Thoracic aorta (tissue), 2 donors: ENCODE data around the gene GTF2H2. TPM values are rescaled to one million over a fixed set of nuclear protein-coding genes. Genes with fewer than 3 reads are reported as not detected.
A peak's percentile ranks its signal among the peaks of the same experiment; 100 is the strongest.
"Not testable (repeated sequence)": the region's sequence is repeated elsewhere in the genome, so short reads cannot be mapped to it uniquely, and the experiment has no call there.

Source experiments
- ATAC-seq: fragments of 150-250 bp; one replicate; pipeline ENCODE4 v1.8.0; 2017; ENCODE audit warnings: low read depth; ENCODE audit not compliant: insufficient number of reproducible peaks, low FRiP score
- DNase-seq: peaks from one replicate; pipeline ENCODE4 v3.0.0-alpha.2; 2020; ENCODE audit warnings: low spot score
- H3K27ac ChIP-seq, 2 donors: fragments of 200-600 bp; sonication (generic); 1 replicate in 1 of 2; 2 replicates in 1 of 2; pipeline ENCODE4 v1.5.1; 2016; ENCODE audit warnings: mild to moderate bottlenecking in 2 of 2, moderate library complexity in 2 of 2
- H3K27me3 ChIP-seq: fragments of 200-600 bp; sonication (generic); replicated peaks from 2 replicates; pipeline ENCODE4 v1.6.0; 2016; ENCODE audit warnings: mild to moderate bottlenecking; ENCODE audit not compliant: insufficient read depth
- H3K36me3 ChIP-seq: fragments of 200-600 bp; sonication (generic); one replicate; pipeline ENCODE4 v1.5.1; 2016
- H3K4me1 ChIP-seq, 2 donors: fragments of 200-600 bp; sonication (generic); 1 replicate in 1 of 2; 2 replicates in 1 of 2; pipeline versions ENCODE4 v1.5.1 to v1.6.0; 2016; ENCODE audit warnings: low read depth in 2 of 2, mild to moderate bottlenecking in 1 of 2; ENCODE audit not compliant: control insufficient read depth in 1 of 2
- H3K4me3 ChIP-seq: fragments of 200-600 bp; sonication (generic); 2 replicates; pipeline ENCODE4 v1.5.1; 2016; ENCODE audit warnings: mild to moderate bottlenecking
- H3K9me3 ChIP-seq: fragments of 200-600 bp; sonication (generic); 2 replicates; pipeline ENCODE4 v1.5.1; 2016
- total RNA-seq, 2 donors: library from RNA; depleted of rRNA; stranded (reverse); fragments of >200 nt; gene quantifications; one replicate each; pipeline versions ENCODE4 v1.1.0 to v1.2.3, GENCODE V29; 2016
- TF ChIP-seq, protein P1 (sequence below): fragments of 200-600 bp; sonication (generic); IDR thresholded peaks from one replicate; pipeline ENCODE4 v1.5.1; 2019; ENCODE audit warnings: antibody characterized with exemption

Gene GTF2H2
- total RNA-seq, 2 donors from 2014 or later = 24.5 to 32.6 TPM

DNA sequence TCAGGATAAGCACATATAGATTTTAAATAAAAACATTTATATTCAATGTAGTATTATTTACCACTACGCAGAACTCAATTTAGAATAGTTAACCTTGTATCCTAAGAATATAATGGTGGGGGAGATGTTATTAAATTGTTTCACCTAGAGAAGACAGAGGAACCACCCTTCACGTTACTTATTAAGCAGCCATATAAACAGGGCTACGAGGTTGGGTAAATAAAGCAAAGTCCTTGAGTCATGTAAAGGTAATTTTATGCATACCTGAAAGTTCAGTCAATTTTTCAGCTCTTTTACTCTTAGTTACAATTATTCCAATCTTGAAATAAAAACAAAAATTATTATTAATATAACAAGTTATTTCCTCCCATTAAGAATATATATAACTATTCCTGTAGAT lies 8.1 kb downstream of the GTF2H2 start:
- not testable (repeated sequence) for H3K4me1 ChIP-seq, H3K9me3 ChIP-seq, H3K36me3 ChIP-seq, H3K27me3 ChIP-seq, ATAC-seq, H3K27ac ChIP-seq, DNase-seq, H3K4me3 ChIP-seq

DNA sequence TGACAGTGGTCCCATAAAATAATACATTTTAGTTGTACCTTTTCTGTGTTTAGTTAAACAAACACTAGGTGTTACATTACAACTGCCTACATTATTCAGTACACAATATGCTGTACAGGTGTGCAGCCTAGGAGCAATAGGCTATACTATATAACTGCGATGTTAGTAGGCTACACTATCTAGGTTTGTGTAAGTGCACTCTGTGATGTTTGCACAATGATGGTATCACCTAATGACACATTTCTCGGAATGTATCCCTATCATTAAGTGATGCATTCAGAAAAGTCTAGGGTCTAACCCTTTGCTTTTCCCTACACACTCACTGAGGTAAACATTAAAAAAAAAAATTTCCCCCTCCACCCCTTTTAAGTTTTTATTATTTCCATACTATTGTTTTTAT lies 22.7 kb downstream of the GTF2H2 start:
- H3K9me3 ChIP-seq, H3K36me3 ChIP-seq, DNase-seq, H3K27me3 ChIP-seq, ATAC-seq, H3K4me3 ChIP-seq, H3K4me1 ChIP-seq, H3K27ac ChIP-seq: not testable (repeated sequence)

DNA sequence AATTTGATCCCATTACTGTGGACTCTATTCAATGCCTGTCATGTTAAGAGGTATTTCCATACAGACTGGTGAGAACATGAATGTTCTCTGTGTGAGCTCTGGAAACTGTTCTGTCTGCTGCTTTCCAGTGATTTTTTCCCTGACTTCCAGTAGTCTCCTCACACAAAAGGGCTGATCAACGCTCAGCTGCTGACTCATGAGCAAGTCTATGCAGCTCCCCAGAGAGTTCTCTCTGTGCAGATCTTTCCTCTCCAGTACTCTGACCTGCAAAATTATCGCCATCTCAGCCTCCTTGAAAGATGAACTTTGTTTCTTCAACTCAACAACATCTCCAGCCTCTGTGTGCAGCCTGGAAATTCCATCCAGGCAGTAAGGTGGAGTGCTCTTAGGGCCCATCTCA lies 23.3 kb downstream of the GTF2H2 start:
- DNase-seq, H3K4me1 ChIP-seq, H3K4me3 ChIP-seq, ATAC-seq, H3K36me3 ChIP-seq, H3K9me3 ChIP-seq, H3K27ac ChIP-seq, H3K27me3 ChIP-seq: not testable (repeated sequence)

DNA sequence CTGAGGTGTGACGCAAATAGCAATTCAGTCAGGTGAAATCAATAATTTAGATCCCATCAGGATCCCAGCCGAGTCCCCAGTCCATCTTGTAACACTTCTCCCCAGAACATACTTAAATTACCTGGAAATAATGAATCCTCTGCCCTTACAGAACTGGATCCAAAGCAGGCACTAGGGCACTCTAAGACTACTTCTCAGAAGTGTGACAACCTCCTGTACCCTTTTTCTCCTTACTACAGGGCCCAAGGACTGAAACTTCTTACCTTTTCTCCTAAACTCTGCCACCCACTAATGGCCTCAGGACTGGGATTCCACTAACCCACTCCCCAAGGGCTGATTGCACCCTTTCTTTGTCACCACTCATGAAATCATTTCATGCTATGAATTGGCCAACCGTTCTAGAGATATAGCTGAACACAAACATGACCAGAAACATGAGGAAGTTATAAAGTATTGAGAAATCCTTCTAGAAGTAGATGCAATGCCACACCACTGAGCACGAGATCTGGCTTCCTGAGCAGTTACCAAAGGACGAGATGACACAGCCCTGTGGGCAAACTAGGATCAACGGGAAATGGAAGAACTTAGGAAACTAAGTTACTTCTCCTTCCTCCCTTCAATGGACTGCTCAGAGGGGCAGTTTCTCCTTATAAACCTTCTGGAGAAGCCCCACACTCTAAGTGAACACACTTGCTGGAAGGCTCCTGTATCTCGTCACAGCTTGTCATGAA lies 36.3 kb downstream of the GTF2H2 start:
- H3K36me3 ChIP-seq, H3K9me3 ChIP-seq, H3K27me3 ChIP-seq, H3K27ac ChIP-seq, DNase-seq, H3K4me1 ChIP-seq, H3K4me3 ChIP-seq: not testable (repeated sequence)
- ATAC-seq = peak; percentile 27

DNA sequence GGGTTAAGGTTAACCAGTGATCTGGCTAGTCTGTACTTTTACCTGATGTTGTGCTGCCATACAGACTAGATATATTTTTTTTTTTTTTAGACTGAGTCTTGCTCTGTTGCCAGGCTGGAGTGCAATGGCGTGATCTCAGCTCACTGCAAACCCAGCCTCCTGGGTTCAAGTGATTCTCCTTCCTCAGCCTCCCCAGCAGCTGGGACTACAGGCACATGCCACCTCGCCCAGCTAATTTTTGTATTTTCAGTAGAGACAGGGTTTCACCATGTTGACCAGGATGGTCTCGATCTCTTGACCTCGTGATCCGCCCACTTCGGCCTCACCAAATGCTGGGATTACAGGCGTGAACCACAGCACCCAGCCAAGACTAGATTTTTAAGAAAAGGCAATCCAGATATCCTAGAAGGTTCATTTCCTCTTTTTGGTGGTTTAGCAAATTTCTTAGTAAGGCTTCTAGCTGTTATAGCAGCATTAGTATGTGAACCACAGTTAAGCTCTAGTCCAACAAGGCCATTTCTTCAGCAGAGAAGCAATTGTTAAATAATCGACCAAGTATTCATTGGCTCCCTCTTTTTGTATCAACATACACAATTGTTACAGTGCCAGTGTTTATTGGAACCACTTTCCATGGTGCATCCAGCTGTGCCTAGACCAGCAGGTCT lies 42.1 kb downstream of the GTF2H2 start, which contains the start of gene NAIP:
NAIP (minus strand) TSS at position 51 of the 665 bp plus-strand sequence. CDS start 12,424 bp downstream, outside the sequence.
- not testable (repeated sequence) for H3K4me3 ChIP-seq, H3K9me3 ChIP-seq, H3K27me3 ChIP-seq, H3K4me1 ChIP-seq, DNase-seq, ATAC-seq, H3K36me3 ChIP-seq, H3K27ac ChIP-seq

DNA sequence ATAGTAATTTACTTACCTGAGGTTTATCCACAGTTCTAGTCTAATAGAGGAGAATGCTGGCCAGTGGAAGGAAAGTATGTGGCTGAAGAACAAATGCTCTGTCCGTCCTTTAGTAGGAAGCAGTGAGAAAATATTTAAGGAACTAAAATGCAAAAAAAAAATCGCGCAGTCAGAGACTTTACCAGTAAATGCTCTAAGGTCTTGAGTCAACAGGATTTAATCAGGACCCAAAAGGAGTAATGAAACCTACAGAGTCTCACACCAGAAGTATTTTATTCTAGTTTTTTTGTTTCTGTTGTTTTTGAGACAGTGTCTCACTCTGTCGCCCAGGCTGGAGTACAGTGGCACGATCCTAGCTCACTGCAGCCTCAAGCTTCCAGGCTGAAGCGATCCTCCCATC lies 46.8 kb downstream of the GTF2H2 start:
- ATAC-seq, H3K4me3 ChIP-seq: not testable (repeated sequence)

DNA sequence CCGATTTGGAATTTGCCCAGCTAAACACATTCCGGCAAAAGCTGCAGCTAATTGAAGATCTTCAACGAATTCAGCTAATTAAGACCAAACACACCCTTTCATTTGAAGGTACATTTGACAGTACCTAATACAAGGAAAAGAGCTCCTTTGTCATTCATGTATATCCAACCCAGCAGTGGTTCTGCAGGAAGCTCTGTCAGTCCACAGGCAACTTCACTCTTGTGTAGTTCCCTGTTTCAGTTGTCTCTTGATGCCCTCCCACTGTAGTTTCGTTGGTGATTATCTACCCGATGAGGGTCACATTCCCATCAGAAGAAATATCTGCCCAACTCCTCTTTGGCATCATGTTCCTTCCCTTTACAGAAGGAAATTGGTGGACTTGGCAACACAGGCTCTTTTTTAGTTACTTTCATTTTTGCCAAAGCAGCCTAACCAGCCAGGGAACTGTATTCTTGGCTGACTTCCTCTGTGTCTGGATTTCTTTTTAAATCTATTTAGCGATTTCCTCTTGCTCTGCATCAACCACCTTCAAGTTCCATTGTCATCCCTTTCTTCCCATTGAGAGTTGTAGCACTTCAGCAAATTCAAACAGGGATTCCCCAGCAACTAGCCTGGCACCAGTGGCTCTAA lies 49.0 kb downstream of the GTF2H2 start:
- H3K4me1 ChIP-seq, H3K27me3 ChIP-seq, H3K36me3 ChIP-seq, ATAC-seq, H3K4me3 ChIP-seq, H3K27ac ChIP-seq, H3K9me3 ChIP-seq, DNase-seq: not testable (repeated sequence)

More for the DNA sequence above, 46.8 kb downstream of the GTF2H2 start:
- H3K27me3 ChIP-seq, H3K27ac ChIP-seq, DNase-seq, H3K36me3 ChIP-seq, H3K9me3 ChIP-seq, H3K4me1 ChIP-seq: not testable (repeated sequence)

DNA sequence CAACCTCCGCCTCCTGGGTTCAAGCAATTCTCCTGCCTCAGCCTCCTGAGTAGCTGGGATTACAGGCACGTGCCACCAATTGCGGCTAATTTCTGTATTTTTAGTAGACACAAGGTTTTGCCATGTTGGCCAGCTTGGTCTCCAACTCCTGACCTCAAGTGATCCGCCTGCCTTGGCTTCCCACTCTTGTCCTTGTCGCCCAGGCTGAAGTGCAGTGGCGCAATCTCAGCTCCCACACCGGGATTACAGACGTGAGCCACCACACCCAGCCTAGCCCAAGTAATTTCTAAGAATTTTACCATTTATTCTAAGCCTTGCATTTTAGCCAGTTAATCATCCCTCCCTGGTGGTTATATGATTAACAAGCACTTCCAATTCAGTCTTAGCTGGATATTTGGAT lies 53.3 kb downstream of the GTF2H2 start:
- H3K27ac ChIP-seq = no peak overlapping the region
- H3K27me3 ChIP-seq = no peaks in the 10 kb centered on the region
- H3K36me3 ChIP-seq = no peaks in the 10 kb centered on the region
- TF ChIP-seq, protein P1, sequence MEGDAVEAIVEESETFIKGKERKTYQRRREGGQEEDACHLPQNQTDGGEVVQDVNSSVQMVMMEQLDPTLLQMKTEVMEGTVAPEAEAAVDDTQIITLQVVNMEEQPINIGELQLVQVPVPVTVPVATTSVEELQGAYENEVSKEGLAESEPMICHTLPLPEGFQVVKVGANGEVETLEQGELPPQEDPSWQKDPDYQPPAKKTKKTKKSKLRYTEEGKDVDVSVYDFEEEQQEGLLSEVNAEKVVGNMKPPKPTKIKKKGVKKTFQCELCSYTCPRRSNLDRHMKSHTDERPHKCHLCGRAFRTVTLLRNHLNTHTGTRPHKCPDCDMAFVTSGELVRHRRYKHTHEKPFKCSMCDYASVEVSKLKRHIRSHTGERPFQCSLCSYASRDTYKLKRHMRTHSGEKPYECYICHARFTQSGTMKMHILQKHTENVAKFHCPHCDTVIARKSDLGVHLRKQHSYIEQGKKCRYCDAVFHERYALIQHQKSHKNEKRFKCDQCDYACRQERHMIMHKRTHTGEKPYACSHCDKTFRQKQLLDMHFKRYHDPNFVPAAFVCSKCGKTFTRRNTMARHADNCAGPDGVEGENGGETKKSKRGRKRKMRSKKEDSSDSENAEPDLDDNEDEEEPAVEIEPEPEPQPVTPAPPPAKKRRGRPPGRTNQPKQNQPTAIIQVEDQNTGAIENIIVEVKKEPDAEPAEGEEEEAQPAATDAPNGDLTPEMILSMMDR = no peak
- H3K9me3 ChIP-seq = no peaks in the 10 kb centered on the region
- H3K4me1 ChIP-seq = no peaks in the 10 kb centered on the region
- ATAC-seq = no peak
- no peak for DNase-seq
- H3K4me3 ChIP-seq = no peak overlapping the region
